GM10248 (cell line): ENCODE results near the gene ANLN.
"Not testable (repeated sequence)": the region's sequence is repeated elsewhere in the genome, so short reads cannot be mapped to it uniquely, and the experiment has no call there.

Source experiments
- CTCF ChIA-PET: fragments of 300-600 bp; sonication (Branson Sonifier 250); formaldehyde crosslinking; extraction: SDS; loops from one replicate; lab custom pipeline; 2021; ENCODE audit warnings: antibody characterized with exemption; lab: Yijun Ruan, JAX
- POLR2A ChIA-PET: fragments of 350-650 bp; sonication (Branson Sonifier 250); formaldehyde crosslinking; extraction: SDS; loops from one replicate; lab custom pipeline; 2020; ENCODE audit warnings: antibody characterized with exemption; lab: Yijun Ruan, JAX
- DNase-seq: peaks from one replicate; pipeline ENCODE4 v3.0.0; 2012; ENCODE audit errors: extremely low spot score
- TF ChIP-seq, protein P1 (sequence below): IDR thresholded peaks from 2 replicates; pipeline ENCODE4 v1.5.1; 2012; ENCODE audit warnings: mild to moderate bottlenecking, low read depth; ENCODE audit errors: extremely low read depth, missing control alignments, control extremely low read depth

ANLN gene

DNA sequence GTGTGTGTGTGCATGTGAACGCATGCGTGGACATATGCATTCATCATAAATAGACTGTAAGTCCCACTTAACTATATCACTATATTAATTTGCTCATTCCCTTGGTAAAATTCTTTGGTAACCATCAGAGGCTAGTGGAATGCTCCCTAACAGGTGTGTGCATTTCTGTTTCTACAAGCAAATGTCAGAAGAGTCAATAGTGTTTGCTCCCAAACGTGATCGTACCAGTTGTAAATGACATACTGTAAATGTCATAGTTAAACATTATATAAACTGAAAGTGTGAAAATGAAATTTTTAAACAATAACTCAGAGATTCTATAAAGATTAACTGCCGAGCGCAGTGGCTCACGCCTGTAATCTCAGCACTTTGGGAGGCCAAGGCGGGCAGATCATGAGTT is 94.6 kb downstream of the ANLN start:
- ChIA-PET CTCF (interaction anchor here (1.1 to 1.2 kb wide), 2 partner anchors 10 to 717 kb away, joined by 3 read pairs; no protein-coding TSS in a partner anchor), POLR2A (no interaction called here)
- no peak for DNase-seq
- TF ChIP-seq, protein P1, sequence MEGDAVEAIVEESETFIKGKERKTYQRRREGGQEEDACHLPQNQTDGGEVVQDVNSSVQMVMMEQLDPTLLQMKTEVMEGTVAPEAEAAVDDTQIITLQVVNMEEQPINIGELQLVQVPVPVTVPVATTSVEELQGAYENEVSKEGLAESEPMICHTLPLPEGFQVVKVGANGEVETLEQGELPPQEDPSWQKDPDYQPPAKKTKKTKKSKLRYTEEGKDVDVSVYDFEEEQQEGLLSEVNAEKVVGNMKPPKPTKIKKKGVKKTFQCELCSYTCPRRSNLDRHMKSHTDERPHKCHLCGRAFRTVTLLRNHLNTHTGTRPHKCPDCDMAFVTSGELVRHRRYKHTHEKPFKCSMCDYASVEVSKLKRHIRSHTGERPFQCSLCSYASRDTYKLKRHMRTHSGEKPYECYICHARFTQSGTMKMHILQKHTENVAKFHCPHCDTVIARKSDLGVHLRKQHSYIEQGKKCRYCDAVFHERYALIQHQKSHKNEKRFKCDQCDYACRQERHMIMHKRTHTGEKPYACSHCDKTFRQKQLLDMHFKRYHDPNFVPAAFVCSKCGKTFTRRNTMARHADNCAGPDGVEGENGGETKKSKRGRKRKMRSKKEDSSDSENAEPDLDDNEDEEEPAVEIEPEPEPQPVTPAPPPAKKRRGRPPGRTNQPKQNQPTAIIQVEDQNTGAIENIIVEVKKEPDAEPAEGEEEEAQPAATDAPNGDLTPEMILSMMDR = no peak

DNA sequence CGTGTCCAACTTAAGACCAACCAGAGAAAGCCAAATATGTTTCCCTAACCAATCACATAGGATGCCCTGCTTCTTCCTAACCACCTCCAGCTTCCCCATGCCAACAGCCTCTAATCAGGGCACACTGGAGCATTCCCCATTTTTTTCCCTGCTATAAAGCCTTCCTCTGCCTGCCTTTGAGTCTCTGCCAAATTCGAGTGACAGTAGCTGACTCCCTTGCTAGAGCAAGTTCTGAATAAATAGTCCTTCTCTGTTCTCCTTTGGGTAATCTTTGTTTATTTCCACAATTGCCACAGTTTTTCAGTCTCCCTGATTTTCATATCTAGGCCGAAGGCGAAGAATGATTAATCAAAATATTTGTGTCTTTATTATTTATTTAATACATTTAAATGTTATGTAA is 96.7 kb downstream of the ANLN start:
- ChIA-PET POLR2A (no interaction called here), CTCF (interaction anchor here (2.6 to 5.6 kb wide), 3 partner anchors 12 to 713 kb away, joined by 12 to 83 read pairs (median 37); no protein-coding TSS in a partner anchor)
- TF ChIP-seq, protein P1 = no peak
- DNase-seq = no peak

DNA sequence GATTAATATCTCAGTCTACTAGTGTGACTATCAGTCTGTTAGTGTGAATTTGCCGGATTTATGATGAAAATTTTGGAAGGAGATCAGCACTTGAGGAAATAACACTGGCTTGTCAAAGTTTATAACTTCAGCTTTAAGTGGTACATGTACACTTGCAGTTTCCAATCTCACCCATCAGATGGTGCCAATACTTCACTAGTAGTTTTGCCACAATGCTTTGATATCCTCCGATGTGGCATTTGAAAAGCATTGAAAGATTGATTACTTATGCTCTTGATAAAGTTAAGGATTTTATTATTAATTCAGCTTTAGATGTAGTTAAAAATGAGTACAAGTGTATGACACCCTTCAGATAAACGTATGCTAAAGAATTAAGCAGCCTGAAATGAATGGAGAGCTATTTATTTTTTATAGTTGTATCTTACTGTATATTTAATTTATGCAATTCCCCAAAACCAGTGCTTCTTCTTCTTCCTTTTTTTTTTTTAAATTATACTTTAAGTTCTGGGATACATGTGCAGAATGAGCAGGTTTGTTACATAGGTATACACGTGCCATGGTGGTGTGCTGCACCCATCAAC is 98.2 kb downstream of the ANLN start:
- CTCF ChIA-PET = interaction anchor here (0.6 to 5.6 kb wide), 26 partner anchors 9 to 1346 kb away, joined by 3 to 83 read pairs (median 5); no protein-coding TSS in a partner anchor
- DNase-seq = peak; percentile 37
- POLR2A ChIA-PET = no interaction called here
- TF ChIP-seq, protein P1 = peak; percentile 48

DNA sequence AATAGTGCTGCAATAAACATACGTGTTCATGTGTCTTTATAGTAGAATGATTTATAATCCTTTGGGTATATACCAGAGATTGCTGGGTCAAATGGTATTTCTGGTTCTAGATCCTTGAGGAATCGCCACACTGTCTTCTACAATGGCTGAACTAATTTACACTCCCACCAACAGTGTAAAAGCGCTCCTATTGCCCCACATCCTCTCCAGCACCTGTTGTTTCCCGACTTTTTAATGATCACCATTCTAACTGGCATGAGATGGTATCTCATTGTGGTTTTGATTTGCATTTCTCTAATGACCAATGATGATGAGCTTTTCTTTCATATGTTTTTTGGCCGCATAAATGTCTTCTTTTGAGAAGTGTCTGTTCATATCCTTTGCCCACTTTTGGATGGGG is 99.0 kb downstream of the ANLN start:
- CTCF ChIA-PET = interaction anchor here (1.1 to 5.6 kb wide), 8 partner anchors 10 to 1345 kb away, joined by 3 to 83 read pairs (median 8); no protein-coding TSS in a partner anchor
- DNase-seq, POLR2A ChIA-PET: not testable (repeated sequence)

DNA sequence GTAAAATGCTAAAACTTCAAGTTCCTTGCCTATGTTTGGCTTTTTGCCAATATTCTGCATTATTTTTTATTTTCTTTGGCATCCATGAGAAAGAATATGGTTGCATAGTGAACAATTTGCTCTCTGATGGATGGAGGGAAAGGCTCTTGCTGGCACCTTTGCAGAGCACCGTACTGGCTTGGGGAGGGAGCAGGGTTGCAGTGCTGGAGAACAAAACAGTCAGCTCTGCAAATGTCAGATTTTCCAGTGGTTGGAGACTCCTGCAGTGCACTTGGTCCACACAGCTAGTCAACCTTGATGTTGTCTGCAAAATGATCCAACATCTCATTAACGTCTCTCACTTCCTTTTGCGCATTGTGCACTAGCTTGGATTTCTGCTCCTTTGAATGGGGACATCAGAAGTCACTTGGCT is 100.8 kb downstream of the ANLN start:
- TF ChIP-seq, protein P1 = no peak
- ChIA-PET POLR2A (no interaction called here), CTCF (interaction anchor here (1.0 to 5.6 kb wide), 6 partner anchors 12 to 709 kb away, joined by 3 to 83 read pairs (median 4); no protein-coding TSS in a partner anchor)
- DNase-seq = no peak

DNA sequence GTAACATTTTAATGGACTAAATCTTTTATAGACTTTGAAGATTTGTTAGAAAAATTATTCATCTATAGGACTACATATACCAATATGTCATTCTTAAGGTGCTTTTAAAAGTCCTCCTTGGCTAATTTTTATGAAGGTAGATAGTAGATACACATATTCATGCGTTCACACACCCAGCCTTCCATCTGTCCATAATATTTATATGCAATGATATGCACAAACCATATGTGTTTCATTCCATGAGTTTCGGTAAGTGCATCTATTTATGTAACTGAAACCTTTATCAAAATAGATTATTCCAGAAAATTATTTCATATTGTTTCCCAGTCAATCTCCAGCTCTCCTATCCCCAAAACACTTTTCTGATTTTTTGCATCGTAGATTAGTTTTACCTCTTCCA is 101.7 kb downstream of the ANLN start:
- ChIA-PET POLR2A (no interaction called here), CTCF (interaction anchor here (0.9 to 5.6 kb wide), 4 partner anchors 16 to 708 kb away, joined by 3 to 83 read pairs (median 20); no protein-coding TSS in a partner anchor)
- DNase-seq = no peak
- TF ChIP-seq, protein P1 = no peak

DNA sequence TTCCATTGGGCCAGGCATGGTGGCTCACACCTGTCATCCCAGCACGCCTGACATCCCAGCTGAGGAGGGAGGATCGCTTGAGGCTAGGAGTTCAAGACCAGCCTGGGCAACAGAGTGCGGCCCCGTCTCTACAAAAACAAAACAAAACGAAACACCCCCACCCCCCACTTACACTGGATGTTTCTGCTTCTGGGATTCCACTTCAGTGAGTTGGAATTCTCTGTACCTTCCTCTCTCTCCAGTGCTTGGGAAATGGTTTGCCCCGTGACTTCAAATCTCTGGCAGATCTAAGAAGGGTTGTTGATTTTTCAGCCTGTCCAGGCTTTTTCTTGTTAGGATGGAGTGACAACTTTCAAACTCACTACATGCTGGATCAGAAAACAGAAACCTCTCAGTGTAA is 106.9 kb downstream of the ANLN start:
- CTCF ChIA-PET = interaction anchor here (0.8 to 1.7 kb wide), 3 partner anchors 9 to 702 kb away, joined by 3 to 7 read pairs (median 3); no protein-coding TSS in a partner anchor
- POLR2A ChIA-PET = no interaction called here
- TF ChIP-seq, protein P1 = no peak

DNA sequence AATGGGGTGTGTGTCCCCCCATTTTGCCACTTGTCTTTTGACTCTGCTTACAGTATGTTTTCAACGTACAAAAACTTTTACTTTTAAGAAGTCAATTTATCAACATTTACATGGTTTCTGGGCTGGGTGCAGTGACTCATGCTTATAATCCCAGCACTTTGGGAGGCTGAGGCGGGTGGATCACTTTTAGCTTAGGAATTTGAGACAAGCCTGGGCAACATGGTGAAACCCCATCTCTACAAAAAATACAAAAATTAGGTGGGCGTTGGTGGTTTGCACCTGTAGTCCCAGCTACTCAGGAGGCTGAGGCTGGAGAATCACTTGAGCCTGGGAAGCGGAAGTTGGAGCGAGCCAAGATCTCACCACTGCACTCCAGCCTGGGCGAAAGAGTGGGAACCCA is 107.5 kb downstream of the ANLN start:
- POLR2A ChIA-PET, DNase-seq: not testable (repeated sequence)
- CTCF ChIA-PET = interaction anchor here (1.1 to 1.7 kb wide), 2 partner anchors 9 to 702 kb away, joined by 3 to 7 read pairs; no protein-coding TSS in a partner anchor

More for the DNA sequence above, 106.9 kb downstream of the ANLN start:
- no peak for DNase-seq
